Embryonic facial prominence (tissue), 1 donor: ENCODE results near the gene MAP2K5.

Experiments used
- DNase-seq: peaks from one replicate; pipeline ENCODE4 v3.0.0-alpha.2; 2016; ENCODE audit errors: extremely low spot score

The MAP2K5 gene

DNA sequence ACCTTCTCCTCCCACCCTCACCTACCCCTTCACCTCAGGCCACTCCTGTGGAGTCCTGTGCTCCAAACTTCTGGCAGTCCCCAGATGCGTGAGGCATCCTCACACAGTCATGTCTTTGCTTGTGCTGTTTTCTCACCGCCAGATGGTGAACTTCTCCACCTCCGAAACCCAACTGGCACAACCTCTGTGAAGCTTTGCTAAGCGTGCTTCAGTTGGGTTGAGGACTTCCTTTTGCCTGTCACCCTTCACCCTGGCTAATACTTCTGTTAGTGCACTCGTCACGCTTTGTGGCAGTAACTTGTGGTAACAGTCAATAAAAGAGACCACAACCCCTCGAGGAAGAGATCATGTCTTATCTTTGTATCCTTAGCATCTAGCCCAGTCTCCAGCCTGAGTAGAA, 240.8 kb downstream of the MAP2K5 start:
- no peak for DNase-seq

DNA sequence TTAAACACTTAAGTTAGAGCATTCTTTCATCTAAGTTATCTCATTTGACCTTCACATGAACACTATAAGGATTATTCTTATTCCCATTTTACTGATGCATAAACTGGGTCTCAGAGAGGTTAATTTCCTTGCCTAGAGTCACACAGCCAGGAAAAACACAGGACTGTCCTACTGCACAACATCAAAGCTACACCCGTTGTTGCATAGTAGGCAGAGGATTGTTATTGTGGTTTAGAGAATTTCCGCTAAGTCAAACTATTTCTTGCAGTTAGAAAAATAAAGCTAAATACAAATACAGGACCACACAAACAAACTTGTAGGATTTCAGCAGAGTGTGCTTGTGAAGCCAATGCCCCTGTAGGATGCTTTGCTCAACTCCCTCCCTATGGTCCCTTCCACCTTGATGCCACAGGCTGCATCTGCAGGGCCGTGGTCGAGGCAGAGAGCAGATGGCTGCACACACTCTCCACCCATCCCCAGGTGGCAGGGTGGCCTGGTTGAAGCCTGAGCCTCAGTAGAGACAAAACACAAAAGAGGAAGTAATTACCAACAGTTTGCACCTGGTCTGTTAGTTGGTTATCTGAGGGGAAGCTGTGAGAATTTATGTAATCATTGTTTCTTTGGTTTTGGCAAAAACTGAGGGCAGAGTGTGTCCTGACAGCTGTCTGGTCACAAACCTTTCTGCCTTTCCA, 241.7 kb downstream of the MAP2K5 start:
- no peak for DNase-seq

DNA sequence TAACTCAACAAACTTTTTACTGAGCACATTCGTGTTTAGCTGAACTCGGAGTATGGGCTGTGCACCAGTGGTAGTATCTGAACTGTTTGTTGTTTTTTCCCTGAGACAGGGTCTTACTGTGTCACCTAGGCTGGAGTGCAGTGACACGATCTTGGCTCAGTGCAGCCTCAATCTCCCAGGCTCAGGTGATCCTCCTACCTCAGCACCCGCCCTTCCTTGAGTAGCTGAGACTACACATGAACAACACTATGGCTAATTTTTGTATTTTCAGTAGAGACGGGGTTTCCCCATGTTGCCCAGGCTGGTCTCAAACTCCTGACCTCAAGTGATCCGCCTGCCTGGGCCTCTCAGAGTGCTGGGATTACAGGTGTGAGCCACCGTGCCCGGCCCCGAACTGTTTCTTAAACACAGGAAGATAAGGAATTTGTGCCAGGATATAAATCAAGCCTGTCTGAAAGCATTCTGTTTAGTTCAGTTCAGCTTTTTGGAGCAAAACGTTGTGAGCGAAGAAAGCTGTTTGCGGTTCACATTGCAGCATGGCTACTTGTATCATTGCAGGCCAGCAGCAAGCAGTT, 242.4 kb downstream of the MAP2K5 start:
- no peak for DNase-seq

DNA sequence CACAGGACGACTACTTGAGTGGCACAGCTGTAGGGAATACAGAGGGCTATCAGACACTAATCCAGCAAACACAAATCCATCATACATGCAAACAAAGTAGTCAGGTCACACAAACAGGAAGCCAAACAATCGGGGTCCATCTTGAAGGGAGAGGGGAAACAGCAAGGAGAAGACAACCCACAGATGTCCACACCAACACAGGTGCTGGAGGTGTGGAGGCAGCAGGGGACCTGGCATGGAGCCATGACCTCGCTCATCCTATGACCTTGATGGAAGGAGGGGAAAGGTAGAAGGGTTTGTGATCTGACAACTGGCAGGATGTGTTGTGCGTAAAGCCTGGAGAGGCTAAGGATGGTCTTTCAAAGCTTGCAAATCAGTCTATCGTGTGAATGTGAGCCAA, 242.9 kb downstream of the MAP2K5 start:
- no peak for DNase-seq

DNA sequence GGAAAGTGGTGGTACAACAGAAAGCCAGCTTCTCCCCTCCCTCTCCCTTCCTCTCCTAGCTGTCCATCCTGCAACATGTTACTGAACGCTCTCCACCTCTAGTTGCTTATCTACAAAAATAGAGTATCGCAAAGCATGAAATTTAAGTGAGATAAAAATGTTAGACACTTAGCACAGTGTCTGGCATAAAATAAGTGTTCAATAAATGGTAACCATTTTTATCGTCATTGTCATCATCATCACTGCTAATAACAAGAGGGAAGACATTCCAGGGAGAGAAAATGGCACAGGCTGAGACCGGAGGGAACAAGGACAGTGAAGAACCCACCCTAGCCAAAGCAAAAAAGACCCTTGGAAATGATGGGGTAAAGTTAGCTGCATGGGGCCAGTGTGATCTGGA, 244.1 kb downstream of the MAP2K5 start:
- no peak for DNase-seq

DNA sequence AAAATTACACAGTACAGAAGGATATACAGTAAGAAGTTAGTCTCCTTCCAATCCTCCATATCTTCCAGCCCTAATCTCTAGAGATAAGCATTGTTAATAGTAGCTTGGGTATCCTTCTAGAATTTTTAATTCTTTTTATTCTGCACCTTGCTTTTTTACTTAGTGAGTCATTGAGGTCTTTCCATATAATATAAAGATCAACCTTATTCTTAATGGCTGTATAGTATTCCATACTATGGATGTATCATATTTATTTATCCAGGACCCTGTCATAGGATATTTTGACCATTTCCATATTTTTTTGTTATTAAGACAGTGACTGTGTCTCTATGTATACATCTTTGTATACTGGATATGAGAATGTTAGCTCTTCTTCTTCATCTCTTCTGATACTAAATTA, 246.5 kb downstream of the MAP2K5 start:
- no peak for DNase-seq

DNA sequence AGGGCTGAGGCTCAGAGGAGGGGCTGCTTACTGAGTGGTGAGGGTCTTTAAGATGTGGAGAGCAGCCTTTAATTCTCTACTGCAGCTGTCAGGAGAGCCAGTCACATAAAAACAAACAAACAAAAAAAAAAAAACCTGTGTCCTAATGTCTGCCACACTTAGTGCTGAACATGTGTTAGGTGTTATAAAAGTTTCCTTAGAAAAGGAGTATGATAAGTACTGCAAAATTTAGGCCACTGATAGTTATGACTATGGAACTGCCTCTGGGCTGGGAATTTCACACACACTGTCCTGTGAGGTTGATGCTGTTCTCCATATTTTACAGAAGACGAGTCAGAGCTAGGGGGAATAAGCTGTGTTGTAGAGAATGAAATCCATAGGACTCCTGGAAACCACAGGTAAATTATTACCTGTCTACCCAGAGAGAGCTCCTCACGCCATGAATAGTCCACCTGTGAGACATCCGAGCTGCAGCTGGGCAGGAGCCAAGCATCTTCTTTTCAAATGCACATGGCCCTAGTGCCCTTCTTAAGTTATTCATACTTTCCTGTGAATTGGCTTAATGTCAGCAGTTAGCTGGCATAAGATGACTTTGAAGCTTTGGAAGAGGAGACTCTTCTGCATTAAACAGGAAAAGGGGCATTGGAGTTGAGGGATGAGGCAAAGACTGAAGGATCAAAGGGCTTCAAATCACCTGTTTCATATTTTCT, 248.3 kb downstream of the MAP2K5 start:
- DNase-seq, result no peak

DNA sequence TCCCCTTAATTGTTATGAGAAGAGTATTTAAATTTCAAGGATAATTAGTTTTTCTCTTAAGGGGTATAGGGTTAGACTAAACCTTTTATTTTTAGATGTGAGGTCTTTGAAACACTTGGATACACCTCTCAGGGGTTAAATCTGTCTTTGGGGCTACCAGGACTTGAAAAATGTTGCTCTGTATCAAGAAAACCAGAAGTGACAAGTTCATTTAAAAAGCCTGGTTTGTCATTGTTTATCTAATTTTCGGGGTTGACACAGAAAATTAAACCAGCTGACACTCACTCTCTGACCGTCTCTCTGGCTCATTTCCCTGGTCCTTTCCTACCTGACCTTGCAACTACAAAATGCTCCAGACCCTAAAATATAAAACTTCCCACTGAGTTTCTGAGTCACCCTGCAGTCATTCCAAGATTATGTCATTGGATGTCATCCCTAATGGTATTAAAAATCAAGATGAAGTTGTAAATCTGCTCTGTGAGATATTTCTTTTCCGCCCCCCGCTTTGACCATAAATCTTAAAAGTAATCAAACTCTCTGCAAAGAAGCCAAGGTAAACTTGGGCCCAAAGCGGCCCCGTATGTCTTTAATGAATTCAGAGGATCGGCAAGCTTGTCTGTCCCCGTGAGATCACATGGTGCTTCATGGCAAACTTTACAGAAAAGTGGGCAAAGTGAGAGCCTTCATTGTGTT, 249.9 kb downstream of the MAP2K5 start:
- DNase-seq, result no peak

DNA sequence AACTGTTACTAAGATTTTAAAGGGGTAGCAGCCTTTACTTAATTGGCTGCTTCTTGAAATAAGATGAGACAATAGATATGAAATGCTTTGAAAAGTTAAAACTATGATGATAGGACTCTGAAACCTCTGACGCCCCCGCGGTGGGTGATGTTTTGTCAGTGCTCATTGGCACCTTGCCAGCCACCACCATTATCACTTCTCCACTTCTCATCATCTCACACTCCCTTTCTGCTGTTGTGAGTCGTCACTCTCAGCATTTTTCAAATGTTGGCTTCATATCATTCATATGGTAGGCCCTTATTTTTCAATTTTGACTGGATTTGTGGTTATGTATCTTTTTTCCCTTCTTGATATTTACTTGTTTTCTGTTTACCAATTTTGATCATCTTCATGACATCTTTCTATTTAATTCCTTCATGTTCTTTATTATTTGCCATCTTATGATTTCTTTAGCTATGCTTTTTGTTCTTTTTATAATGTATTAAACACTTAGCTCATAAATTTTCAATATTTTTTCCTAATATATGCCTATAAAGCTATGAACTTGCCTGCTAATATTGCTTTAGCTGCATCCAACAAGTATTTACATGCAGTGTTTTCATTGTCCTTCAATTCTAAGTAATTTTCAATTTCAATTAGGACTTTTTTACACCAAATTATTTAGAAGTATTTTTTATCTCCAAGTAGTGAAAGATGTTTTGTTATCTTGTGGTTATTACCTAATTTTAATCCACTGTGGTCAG, 252.5 kb downstream of the MAP2K5 start:
- no peak for DNase-seq

DNA sequence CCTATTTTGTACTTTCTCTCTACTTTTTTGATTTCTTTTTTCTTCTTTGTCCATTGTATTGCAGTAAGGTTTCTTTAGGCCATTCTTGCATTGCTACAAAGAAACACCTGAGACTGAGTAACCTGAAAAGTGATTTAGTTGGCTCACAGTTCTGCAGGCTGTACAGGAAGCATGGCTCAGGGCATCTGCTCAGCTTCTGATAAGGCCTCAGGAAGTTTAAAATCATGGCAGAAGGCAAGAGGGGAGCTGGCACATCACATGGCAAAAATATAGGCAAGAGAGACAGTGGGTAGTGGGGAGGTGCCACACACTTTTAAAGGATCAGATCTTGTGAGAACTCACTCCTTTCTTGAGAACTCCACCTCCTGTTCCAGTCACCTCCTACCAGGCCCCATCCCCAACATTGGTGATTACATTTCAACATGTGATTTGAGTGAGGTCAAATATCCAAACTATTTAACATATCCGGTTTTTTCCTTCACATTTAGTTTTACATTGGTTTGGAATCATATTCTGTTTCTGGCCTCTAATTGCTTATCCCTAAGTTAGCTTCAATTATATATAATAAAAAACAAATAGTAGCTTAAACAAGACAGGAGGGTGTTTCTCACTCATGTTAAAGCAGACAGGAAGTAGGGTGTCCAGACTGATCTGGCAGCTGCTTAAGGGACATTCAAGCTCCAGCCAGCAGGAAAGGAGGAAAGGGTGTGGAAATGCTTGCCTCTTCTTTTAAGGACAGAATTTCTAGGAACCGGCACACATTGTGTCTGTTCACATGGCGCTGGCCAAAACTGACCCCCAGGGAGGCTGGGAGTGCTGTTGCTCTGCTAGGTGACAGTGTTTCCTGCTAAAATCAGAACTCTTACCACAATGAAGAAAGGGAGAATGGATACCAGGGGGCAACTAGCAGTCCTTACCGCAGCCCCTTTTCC, 254.0 kb downstream of the MAP2K5 start:
- DNase-seq, result no peak

DNA sequence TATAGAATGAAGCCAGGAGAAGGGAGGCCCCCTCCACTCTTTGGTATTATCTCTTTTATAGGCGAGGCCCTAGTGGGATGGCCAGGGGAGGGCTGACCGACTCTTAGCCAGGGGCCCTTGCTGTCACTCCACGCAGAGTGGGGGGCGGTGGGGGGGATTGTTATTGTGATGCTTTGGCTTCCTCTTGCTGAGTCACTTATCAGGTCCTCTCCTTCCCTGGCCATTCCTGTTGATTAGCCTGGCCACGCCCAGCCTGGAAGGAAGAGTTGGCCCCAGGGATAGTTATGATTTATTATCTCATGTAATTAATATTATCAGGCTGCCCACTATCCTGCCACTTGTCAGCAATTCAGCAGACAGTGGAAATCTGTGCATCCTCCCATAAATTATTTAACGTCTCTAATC, 257.3 kb downstream of the MAP2K5 start:
- DNase-seq, result no peak

DNA sequence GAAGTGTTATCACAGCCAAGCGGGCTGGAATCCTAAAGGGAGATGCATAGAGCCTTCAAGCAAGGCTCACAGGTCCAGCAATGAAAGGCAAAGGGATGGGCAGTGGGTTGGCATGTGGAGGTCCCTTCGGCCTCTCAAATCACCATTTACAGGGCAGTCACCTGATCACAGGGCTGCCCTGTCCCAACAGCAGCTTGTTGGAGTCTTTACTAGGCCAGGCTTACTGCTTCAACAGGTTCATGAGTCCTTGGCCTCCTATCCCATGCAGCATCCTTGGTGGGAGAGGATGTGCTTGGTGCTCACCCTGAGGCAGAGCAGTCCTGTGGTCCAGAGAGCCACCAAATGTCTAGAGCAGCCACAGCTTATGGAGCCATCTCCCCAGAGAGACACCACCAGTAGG, 258.6 kb downstream of the MAP2K5 start:
- no peak for DNase-seq

DNA sequence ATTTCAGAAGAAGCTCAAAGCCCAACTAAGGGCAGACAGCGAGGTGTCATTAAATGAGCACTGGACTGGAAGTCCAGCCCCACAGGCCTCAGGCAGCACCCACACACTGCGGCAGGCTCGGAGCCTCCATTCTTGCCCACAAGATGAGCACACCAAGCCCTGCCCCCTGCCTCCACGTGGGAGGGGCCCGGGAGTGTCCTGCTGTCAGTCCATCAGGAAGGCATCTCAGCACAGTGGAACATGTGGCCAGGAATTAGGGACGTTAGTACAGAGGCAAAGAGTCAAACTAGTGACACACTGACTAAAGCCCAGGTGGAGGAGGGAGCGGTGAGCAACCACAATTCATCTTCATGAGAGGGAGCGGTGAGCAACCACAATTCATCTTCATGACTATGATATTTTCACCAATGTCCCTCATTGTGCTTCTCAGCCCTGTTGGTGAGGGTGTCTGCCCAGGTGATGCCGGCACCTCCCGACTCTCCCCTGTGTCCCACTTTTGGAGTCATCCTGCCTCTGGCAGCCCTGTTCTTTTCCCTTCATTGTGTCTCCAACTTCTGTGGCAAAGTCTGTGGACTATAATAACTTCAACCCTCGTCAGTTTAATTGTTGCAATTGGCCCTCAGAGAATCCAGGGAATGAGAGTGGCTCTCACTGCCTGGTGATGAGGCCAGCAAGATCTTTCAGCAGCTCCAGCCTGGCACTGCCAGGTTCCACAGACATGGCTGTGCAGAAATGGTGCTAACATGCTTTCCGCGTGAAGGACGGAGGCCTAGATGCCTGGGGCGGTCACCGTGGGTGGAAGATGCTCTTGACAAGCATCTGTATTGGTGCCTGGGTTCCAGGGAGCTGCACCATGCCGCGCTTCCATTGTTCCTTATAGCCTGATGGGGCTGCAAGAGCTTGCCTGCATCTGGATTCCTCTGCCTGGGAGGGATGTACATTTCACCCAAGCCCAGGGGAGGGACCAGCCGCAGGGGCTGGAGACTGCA, 259.7 kb downstream of the MAP2K5 start:
- DNase-seq, result no peak

DNA sequence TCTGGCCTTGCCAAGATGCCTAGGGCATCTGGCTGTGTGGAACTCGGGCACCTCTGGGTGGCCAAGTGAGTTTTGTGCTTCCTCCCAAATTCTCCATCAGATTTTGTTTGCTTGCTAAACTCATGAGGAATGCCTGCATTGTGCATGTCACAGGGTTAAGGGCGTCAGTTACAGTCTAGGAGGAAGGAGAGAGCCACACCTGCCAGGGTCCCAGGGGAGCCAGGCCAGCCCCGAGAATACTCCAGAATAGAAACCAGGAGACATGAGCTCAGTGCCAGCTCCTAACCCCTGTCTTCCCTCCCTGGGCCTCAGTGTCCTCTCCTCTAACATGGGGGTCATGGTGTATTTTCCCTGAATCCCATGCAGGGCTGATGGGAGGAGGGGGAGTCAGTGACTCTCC, 260.8 kb downstream of the MAP2K5 start:
- no peak for DNase-seq

DNA sequence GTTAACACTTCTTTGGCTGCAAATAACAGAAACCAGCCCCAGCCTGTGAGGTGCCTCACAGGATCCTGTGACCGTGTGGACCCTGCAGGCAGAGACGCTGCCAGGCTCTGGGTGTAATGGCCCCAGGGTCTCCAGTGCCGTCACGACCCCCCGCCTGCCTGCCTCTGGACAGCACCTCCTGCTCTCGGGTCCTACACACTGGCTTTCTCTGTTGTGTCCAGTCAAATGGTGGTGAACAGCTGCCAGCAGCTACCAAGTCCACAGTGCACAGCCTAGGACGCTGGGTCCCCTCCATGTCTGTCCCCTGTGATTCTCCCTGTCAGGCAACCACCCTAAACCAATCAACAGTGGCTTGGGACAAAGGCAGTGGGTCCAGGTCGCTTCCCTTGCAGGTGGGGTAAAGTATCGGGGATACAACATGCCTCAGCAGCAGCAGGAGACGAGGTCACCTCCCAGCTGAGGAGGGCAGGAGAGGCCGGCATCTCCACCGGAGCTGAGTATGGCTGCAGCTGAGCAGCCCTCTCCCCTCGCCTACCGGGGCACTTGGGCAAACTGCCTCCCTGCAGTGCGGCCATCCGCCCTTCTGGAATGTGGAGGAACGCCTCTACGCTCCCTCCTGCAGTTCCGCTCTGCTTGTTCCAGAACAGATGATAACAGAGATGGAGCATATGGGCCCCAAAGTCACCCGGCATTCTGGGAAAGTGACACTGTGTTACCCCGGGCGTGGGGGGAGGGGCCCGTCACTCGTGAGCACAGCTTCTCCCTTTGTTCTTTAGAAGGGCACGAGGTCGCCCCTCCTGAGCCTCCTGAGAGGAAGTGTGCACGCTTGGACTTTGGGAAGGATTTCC, 261.7 kb downstream of the MAP2K5 start:
- DNase-seq, result no peak

DNA sequence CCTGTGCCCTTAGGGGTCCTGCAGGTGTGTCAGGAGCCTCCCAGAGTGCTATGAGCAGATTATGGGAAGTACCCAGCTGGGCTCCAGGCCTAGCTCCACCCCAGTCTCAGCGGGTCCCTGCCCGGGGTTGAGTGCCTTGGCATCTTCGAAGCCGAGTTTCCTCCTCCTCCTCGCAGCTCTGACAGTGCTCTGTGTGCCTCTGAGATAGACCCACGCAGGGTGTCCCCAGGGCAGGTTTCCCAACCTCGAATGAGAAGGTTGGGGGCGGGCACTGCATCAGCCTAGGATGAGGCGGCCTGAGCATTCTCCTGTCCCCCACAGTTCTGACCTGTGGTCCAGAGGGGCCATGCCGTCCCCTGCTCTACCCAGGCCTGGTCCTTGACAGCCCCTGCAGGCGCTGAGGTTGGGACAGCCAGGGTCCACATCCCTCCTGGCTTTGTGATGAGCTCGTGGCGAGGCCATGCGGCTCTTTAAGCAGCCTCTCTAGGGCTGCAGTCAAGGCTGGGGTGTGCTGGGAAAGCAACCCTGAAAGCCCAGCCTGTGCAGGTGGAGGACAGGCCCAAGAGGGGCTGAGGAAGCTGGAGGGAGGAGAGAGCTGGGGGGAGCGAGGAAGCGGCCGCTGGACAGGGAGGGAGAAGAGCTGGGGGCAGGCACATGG, 262.6 kb downstream of the MAP2K5 start:
- no peak for DNase-seq

DNA sequence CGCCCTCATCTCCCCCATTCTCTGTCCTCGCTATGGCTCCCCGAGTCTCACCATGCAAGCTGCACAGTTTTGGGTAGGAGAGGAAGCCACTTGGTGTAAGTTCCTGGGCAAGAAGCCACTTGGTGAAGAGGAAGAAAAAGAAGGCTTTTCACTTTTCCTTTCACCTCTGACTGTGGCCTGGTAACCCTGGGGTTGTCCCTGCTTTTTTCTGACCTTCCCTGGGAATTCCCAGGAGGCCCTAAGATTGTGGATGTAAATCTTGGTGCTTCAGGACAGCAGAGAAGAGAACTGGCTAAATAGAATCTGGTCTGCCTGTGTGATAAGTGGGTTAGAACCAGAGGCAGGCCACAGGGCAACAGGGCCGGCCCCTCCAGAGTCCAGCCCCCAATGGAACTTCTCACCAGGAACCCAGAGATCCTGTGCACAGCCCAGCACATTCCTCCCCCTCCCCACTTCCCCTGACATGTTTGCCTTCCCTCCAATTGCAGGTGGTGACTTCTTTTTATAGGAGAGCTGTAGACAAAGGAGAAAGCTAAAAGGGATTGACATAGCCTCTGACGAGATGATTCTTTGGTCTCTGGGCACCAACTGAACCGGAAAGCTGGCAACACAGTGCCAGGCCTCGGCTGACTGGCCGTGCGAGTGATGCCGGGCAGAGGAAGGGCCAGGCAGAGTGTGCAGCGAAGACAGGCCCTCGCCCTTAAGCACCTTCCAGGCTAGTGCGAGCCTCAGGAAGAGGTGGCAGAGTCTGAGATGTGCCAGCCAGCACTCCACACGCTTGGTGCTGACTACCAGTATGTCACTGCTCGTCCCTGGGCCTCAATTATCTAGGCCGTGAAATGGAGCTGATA, 263.4 kb downstream of the MAP2K5 start:
- no peak for DNase-seq
